ENCODE data around the gene BTBD9.

DNA sequence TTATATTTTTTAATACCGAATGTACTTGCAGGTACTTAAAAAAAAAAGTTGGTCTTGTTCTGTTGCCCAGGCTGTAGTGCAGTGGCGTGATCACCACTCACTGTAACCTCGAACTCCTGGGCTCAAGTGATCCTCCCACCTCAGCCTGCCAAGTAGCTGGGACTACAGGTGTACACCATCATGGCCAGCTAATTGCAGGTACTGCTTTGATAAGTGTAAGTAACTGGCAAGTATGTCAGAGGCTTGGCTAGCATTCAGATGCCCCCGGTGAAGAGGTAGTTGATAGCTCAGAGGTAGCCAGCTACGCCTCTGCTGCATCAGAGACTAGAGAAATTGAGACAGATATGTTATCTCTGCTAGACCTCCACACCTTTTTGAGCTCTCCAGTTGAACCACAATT is 40.5 kb downstream of the BTBD9 start:
- TF ChIP-seq, protein P1, sequence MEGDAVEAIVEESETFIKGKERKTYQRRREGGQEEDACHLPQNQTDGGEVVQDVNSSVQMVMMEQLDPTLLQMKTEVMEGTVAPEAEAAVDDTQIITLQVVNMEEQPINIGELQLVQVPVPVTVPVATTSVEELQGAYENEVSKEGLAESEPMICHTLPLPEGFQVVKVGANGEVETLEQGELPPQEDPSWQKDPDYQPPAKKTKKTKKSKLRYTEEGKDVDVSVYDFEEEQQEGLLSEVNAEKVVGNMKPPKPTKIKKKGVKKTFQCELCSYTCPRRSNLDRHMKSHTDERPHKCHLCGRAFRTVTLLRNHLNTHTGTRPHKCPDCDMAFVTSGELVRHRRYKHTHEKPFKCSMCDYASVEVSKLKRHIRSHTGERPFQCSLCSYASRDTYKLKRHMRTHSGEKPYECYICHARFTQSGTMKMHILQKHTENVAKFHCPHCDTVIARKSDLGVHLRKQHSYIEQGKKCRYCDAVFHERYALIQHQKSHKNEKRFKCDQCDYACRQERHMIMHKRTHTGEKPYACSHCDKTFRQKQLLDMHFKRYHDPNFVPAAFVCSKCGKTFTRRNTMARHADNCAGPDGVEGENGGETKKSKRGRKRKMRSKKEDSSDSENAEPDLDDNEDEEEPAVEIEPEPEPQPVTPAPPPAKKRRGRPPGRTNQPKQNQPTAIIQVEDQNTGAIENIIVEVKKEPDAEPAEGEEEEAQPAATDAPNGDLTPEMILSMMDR (IDR thresholded peaks at IDR 0.05; ENCODE audit: insufficient read depth, low read depth, low read length), result no peak
- no peak for TF ChIP-seq EZH2 (IDR thresholded peaks at IDR 0.05; ENCODE audit: insufficient read depth, low read length)
